ENCODE results near the gene VAC14.
A peak's percentile ranks its signal among the peaks of the same experiment; 100 is the strongest.
"Not testable (repeated sequence)": the region's sequence is repeated elsewhere in the genome, so short reads cannot be mapped to it uniquely, and the experiment has no call there.

VAC14 gene

GRCh38 chr16:70800781-70801480 lies at the start of gene VAC14:
Gene VAC14, minus strand, starts transcription at chr16:70801158. Its CDS starts 258 bp downstream, at chr16:70800900.
- peak; percentile 99 for DNase-seq

GRCh38 chr16:70823498-70824118 lies 22.6 kb upstream of the VAC14 start:
- not testable (repeated sequence) for DNase-seq

DNA sequence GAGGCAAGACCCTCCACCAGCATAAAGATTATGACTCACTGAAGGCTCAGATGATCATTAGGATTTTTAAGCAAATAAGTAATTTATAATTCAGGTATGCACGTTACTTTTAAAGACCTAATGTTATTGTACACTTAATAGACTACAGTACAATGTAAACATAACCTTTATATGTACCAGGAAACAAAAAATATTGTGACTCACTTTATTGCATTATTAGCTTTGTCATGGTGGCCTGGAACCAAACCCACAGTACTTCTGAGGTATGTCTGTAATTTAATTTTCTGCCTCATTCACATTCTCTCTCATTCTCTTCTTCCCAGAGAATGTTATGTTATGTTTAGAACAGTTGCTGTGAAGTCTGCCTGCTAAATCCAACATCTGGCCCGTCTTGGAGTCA lies 21.8 kb upstream of the VAC14 start:
- DNase-seq, result not testable (repeated sequence)

DNA sequence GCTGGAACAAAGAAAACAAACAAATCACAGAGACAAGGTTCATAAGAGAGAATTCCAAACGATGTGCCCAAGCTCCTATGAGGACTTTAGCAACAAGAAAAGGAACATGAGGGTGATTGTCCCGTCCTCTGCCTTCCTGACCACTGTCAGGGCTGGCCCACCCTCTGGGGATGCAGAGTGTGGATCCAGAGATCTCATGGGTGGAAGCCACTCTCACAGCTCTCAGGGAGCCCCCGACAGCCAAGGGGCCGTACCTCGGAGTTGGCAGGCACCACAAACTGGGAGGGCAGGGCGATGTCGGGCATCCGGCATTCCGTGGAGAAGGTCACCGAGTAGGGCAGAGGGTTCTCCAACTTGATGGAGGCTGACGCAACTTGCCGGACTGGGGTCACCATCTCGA lies 17.1 kb upstream of the VAC14 start:
- DNase-seq, result not testable (repeated sequence)

- DNase-seq, result no peak
Measured at GRCh38 chr16:70809392-70810060, 8.6 kb upstream of the VAC14 start.

DNA sequence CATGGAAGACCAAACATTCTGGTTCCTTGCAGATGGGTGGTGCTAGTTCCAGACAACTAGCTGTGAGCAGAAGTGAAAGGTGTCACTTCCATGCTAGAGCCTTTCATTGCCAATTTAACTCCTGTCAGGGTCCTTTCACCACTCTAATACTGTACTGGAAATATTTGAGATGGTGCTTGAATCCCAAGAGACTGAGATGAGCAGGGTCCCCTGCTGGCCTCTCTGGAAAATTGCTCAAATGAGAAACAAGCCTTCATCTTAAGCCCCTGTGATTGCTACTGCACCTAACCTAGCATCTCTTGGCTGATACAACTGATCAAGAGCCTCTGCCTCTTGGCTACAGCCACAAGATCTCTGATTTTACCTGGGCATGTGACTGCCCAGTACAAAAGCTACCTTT lies 7.4 kb upstream of the VAC14 start:
- no peak for DNase-seq

DNA sequence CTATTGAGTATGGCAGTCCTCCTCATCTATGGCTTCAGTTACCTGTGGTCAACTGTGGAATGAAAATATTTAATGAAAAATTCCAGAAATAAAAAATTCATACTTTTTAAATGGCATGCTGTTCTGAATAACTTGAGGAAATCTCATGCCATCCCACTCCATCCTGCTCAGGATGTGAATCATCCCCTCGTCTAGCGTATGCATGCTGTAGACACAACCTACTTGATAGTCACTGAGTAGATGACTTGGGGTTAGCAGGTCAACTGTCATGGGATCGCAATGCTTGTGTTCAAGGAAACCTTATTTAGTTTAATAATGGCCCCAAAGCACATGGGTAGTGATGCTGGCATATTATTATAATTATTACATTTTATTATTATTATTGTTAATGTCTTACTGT lies 4.8 kb upstream of the VAC14 start:
- DNase-seq, result no peak

DNA sequence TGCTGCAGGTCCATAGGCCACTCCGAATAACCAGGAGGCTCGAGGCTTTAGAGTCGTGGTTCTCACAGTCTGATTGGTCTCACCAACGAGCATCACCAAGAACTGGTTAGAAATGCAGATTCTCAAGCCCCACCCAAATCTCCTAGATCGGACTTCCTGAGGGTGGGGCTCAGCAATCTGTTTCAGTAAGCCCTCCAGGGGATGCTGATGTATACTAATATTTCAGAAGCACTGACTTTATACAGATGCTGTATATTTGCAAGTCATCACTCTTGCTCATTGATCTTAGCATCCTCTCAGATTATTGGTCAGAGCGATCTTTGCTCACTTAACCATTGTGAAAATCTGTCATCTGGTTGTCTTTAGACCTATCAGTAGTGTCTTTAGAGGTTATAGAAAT lies 4.4 kb upstream of the VAC14 start:
- DNase-seq, result no peak

DNA sequence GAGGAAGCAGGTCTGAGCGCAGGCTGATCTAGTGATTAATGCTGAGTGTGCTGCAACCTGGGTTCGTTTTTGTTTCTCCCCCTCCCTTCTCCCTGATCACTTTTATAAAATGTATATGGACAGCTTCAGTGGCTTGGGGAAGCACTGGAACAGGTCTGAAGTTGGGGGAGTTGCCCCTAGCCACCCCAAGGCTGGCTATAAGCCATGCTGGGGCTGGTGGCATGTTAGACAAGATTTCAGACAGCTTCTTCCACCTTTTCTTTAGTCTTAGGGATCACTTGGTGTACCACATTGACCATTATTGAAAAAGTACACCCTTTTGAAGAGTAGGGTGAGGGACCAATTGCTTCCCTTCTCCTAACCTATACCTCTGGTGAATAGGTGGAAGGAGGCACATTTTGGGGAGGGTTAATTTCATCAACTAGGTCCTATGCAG lies 3.8 kb upstream of the VAC14 start:
- DNase-seq, result no peak

DNA sequence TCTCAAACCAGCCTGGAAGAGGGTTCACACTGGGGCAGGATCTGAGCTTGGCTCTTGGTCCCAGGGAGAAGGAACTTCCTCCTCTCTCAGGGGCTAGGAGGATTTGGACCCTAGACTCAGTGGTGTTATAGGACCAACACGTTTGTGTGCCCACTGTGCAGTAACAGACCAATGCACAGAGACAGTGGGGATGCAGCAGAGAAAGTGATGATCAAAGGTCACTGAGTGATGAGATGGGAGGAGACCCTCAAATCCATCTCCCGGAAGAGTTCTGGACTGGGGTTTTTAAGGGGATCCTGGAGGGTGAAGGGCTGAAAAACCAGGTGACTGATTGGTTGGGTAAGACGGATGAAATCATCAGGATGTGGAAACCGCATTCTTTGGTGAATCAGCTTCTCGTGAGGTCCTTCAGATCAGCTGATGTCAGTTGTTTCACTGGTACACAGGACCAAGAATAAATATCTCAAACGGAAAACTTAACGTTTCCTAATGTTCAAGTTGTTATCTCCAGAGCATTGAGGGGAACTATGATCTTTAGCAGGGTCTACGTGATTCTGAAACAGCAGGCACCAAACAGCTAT lies 3.3 kb upstream of the VAC14 start:
- no peak for DNase-seq

- no peak for DNase-seq
Measured at GRCh38 chr16:70803319-70803718, 2.4 kb upstream of the VAC14 start.

DNA sequence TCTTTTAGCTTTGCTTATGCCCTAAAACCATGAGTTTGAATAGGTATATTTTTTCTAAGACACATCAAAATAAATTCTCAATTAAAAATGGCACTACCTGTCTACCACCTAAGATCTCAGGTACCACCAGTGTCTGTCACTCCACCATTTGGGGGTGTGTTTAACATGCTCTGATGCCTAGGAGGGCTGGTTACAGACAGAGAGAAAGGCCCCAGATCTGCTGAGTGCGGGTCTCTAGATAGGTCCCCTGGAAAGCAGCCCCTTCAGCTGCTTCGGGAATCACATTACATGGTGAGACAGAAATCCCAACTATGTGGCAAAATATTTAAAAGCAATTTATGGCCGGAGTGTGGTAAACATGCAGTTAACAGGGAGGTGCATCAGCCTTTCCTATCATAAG lies 653 bp upstream of the VAC14 start:
- no peak for DNase-seq

DNA sequence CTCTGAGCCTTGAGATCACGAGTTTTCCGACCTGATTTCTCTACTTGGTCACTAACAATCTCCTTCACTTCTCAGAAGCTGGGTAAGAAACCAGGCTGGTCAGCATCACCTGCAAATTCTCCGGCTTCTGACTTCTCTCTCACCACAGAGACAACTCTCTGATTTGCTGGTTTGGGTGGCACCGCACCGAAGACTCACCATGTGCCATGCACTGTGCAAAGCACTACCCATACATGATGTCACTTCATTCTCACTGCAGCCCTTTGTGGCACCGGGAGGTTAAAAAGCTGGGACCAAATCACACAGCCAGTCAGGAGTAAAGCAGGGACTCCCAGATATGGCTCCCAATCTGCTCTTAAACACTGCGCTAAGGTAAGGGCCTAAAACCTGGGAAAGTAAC lies 647 bp downstream of the VAC14 start:
- no peak for DNase-seq

GRCh38 chr16:70796301-70796700 lies 4.7 kb downstream of the VAC14 start:
- no peak for DNase-seq

DNA sequence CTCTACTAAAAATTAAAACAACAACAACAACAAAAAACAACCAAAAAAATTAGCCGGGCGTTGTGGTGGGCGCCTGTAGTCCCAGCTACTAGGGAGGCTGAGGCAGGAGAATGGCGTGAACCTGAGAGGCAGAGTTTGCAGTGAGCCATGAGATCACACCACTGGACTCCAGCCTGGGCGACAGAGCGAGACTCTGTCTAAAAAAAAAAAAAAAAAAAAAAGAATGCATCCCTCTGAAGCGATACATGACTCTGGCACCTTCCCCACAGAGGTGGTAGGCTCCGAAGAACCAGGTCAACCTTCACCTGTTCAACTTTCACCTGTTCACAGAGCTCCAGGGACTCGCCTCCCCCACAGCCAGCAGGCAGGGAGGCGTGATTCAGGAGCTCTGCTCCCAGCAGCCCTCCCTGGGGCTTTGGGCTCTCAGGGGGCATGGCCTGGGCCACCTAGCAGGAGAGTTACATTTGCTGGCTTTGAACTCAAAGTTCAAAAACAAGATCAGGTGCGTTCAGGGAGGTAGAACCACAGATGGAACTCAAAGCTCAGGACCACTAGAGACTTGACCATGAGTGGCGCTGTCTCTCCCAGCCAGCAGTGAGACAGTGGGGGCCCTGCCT lies 5.6 kb downstream of the VAC14 start:
- no peak for DNase-seq

GRCh38 chr16:70793851-70794502 lies 7.0 kb downstream of the VAC14 start:
- no peak for DNase-seq

DNA sequence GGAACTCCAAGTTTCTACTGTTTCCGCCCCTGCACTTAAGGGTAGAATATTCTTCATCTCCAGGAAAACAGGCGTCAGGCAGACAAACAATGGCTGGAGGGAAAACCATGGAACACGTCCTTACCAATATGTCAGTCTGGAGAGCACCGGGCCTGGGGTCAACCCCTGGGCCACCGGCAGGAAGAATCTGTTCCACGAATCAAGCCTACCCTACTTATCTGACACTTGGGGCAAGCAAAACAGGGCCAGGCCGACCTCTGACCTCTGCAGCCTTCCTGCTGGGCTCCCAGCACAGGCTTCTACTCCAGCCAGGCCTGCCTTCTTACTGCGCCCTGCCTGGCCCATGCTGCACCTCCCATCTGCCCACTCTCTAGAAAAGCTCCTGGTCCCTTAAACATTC lies 10.1 kb downstream of the VAC14 start:
- DNase-seq, result no peak

DNA sequence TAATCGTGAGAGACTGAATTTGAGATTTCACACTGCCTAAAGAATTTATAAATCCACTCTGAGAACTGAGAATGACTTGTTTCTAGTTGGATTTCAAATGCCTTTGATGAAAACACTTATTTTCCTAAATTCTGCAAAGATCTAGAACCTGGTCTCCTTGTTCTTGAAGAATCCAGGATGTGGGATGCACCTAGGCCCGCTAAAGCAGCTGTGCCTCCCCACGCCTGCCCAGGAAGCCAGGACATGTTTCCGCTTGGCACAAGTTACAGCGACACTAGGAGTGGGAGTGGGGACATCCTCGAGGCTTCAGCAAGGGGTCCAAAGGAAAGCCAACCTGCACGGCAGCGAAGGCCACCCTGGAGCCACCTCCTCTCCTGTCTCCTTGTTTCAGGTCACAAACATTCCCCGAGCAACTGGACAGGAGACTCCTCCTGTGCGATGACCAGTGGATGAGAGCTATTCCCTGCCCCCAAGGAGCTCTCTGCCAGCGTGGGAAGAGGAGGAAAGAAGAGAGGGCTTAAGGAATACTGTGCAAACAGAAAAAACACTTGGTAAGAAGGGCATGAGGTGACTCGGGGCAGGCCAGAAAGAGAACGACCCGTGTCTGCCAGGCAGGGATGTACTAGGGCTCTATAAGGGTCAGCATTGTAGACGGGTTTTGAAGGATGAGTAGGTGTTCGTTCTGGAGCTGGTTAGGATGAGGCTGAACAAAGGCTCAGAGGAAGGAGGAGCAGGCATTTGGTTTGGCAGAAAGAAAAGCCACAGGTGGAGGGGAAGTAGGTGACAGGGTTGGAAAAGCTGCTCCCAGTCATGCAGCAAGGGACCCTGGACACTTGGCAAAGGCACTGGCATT lies 11.1 kb downstream of the VAC14 start:
- no peak for DNase-seq

DNA sequence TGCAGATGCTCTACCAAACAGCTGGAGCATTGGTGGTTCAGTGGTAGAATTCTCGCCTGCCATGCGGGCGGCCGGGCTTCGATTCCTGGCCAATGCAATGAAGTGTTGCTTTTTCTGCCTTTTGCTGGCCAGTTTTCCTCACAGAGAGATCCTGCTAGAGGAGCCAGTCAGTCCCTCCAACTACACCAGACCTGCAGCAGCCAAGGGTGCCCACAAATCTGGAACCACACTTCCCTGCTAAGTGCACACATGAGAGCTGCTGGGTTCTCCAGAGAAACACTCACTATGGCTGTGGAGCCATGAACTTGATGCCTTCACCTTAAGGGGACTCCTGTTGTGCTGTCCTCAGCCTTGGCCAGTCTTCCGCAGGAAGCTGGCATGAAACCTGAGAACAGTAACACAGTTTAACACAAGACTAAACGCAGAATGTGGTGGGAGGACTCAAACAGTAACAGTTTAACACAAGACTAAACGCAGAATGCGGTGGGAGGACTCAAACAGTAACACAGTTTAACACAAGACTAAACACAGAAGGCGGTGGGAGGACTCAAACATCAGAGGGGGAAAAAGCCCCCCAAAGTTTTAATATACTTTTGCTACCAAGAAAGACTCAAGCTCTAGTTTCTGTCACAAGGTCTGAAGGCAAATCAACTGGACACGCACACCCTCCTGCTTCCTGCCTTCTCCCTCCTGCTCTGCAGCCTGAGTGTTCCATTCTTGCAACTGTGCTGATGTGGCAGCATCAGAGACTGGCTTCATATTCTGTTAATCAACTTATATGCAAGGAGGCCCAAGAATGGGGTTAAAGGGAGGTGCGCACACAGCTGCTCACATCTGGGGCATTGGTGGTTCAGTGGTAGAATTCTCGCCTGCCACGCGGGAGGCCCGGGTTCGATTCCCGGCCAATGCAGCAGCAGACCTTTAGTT lies 12.0 kb downstream of the VAC14 start:
- no peak for DNase-seq

DNA sequence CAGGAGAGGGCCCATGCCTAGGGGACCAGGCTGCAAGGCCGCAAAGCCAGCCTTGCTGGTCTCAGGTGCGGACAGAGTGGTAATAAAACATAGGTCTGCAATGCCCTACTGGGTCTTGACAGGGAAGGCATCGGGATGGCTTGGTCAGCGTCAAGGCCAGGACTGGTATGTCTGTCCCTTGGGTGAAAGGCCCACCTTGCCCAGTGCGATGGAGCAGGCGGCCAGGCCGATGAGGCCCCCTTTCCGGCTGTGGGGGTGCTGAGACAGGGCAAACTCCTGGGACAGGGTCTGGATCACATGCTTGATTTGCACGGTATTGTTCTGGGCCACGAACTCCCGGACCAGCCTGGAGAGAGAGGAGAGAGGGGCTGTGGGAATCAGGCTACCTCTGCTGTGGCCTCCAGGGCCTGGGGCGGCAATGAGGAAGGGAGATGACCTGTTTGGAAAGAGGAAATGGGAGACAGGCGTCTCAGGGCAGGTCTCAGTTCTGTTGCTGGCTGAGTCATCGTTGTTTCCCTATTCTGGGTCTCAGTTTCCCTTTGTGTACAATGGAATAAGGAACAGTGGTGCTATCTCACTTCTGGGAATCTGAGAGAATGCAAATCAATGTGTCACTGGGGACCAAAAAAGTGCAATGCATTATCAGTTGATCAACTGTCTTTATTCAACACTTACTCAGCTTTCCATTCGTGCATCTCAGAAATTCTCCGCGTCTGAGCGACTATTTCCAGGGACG lies 14.8 kb downstream of the VAC14 start:
- DNase-seq, result no peak

All from CD4-positive, alpha-beta T cell treated with Interleukin-17A for 4 hours (primary cell).